Stimulated activated CD8-positive, alpha-beta memory T cell treated with anti-CD3 and anti-CD28 coated beads, Interleukin-15, amount 100 ng/mL, for 4 hours (primary cell): ENCODE results near the gene KRT35.

Experiments used
- DNase-seq, 2 donors: peaks; one replicate each; pipeline ENCODE4 v3.0.0-alpha.2; 2020; ENCODE audit warnings: low read depth in 2 of 2

Gene KRT35

DNA sequence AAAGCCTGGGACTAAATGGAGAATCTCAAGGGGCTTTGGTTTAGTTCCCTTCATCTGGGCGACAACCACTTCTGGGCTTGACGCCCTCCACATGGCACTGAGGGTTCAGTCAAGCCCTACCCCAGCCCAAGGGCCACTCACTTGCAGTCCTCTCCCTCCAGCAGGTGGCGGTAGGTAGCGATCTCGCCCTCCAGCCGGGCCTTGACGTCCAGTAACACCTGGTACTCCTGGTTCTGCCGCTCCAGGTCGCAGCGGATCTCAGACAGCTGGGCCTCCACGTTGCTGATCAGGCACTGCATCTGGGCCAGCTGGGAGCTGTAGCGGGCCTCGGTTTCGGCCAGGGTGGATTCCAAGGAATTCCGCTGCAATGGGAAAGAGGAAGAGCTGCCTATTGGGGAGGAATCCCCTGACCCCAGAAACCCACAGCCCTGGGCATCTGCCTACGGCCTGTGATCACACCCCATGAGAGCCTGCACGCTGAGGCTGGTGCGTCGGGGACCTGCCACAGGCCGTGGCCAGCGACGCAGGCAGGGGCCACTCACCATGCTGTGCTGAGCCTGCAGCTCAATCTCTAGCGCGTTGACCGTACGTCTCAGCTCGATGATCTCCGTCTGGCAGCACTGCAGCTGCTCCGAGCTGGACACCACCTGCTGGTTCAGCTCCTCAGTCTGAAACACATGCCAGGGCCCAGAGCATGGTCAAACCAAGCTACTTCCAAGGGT is 6.0 kb upstream of the KRT35 start:
- no peak for DNase-seq

DNA sequence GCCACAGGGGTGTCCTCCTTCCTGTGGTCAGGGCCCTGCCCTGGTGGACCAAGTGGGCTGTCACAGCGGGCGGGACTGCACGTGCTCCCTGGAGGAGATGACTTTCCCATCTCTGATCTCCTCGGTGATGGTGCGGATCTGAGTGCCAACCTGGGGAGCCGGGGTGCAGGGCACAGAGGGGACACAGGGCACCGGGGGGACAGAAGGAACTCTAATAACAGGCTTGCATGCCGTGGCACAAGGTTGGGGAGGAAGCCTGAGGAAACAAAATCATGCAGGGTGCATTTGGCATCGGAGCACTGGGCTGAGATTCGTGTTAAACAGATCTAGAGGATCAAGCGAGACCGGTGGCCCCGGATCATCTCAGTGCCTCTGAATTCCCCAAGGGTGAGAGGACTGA is 5.4 kb upstream of the KRT35 start:
- DNase-seq, result no peak

DNA sequence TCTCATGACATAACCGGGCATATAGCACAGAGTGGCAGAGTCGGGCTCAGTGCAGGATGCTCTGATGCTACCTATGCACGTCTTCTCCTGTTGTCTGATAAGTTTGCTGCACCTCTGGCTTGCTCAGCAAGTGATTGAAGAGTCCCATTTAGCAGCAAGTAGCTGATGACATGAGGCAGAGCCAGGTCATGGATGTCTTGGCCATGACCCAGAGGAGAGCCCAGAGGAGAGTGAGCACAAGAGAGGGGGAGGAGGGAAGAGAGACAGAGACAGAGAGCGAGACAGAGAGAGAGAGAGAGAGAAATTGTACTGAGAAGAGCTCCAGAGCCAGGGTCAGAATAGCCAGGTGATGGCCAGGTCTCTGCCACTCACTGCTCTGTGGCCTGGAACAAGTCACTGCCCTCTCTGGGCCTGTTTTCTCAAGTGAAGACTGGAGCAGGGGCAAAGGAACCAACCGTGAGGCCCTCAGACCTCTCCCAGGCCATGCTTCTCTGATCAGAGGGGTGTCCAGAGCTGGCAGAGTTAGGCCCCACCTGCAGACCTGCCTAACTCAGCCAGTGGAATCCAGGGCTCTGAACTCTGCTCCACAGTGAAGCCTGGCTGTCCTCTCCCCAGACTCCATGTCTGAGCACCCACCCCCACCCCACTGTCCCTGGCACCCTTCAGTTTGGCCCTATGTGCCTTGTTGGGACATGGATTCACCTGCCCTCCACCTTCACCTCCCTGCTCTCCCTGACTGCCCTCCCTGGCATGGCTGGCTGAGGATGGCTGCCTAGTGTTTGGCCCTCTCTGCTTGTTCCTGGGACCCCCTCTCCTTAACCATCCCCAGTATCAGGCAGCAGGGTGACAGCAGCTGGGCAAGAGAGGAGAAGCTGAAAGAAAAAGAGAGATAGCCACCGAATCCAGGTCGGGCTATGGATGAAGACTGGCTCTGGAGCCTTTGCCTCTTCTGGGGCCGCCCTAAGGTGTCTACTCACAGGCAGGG is 4.3 kb upstream of the KRT35 start:
- DNase-seq, result no peak

DNA sequence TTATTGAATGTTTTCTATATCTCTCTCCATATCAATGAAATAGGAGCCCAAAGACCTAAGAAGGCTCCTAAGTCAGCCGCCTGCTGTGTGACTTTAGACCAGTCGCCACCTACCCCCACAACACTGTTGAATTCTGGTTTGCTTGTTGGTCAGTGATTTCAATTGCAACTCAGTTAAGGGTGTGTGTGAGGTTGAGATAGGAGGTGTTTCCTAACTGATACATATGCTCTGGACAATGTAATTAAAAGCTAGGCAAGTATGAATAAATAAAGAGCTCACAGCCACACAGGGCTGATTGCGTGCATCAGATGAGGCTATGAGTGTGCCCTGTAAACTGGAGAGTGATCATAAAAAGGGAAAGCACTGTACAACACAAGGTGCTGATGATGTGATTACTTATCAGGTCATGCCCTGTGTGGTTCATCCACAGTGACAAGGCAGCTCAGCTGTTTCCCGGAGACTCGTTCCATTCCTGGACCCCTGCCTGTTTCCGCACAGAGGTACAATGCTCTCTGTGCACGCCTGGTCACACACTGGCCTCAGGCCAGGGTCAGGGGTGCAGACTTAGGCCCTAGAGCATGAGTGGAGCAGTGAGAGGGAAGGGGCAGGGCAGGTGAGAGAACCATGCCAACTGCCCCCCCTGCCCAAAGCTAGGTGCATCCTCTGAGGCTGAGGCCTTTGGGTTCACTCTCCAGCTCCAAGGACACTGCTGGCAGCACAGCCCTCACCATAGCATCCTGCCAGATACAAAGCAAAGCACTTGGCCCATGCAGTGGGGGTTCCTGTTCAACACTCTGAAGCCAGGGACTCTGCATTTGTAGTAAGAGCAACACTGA is 3.3 kb upstream of the KRT35 start:
- DNase-seq, result no peak

DNA sequence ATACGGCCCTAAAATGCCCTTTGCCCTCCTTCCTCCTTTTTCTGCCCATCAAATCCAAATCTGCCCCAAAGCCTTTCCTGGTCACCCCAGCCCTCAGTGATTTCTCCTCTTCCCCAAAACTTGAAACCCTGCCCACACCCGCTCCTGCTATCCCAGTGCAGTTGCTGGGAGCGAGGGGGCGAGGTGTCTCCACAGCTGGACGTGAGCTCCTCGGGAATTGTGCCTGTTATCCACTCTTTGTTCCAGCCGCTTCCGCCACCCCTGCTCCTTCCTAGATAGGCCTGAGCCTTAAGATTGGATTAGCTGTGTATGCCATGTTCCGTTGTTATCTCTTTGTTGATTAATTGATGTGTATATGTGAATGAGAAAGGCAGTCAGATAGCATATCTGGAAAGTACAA is 2.6 kb upstream of the KRT35 start:
- DNase-seq, result no peak

DNA sequence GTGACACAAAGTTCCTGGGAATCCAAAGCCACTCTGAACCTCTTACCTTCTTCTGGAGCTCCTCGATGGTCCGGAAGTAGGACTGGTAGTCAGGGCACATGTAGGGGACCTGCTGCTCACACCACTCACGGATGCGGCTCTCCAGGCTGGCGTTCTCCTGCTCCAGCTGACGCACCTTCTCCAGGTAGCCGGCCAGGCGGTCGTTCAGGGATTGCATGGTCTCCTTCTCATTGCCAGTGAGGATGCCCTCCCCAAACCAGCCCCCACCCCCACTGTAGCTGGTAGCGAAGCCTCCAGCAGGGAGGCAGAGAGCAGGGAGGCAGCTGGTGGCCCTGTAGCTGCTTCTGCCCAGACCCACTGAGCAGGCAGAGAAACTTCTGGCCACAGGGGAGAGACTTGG is 370 bp downstream of the KRT35 start:
- no peak for DNase-seq

DNA sequence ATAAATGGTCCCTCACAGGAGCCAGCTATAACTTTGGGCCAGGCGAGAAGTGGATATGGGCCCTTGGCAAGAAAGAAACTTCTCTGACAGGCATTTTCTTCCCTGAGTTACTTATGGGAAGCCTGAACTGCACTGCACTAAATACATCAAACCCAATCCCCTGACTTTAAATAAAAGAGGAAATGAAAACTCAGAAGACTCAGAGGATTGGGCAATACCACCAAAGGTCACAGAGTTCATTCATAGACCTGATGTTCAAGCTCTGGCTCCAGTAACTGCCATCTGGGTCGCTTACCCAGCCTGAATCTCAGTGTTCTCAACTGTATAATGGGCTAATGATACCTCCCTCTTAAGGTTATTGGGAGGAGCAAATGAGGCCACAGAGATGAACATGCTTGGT is 815 bp downstream of the KRT35 start:
- no peak for DNase-seq

DNA sequence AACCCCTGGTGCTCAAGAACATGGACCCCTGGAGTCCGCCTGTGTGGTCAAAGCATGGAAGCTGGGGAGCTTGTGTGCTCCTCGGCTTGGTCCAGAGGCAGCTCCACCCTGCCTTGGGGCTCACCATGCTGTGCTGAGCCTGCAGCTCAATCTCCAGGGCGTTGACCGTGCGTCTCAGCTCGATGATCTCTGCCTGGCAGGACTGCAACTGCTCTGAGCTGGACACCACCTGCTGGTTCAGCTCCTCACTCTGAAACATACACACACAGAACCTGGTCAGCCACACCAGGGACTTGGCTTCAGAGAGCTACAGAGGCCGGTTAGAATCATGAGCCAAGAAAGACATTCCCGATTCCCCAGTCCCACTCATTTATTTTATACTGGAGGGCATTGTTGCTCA is 2.7 kb downstream of the KRT35 start:
- DNase-seq, result no peak

DNA sequence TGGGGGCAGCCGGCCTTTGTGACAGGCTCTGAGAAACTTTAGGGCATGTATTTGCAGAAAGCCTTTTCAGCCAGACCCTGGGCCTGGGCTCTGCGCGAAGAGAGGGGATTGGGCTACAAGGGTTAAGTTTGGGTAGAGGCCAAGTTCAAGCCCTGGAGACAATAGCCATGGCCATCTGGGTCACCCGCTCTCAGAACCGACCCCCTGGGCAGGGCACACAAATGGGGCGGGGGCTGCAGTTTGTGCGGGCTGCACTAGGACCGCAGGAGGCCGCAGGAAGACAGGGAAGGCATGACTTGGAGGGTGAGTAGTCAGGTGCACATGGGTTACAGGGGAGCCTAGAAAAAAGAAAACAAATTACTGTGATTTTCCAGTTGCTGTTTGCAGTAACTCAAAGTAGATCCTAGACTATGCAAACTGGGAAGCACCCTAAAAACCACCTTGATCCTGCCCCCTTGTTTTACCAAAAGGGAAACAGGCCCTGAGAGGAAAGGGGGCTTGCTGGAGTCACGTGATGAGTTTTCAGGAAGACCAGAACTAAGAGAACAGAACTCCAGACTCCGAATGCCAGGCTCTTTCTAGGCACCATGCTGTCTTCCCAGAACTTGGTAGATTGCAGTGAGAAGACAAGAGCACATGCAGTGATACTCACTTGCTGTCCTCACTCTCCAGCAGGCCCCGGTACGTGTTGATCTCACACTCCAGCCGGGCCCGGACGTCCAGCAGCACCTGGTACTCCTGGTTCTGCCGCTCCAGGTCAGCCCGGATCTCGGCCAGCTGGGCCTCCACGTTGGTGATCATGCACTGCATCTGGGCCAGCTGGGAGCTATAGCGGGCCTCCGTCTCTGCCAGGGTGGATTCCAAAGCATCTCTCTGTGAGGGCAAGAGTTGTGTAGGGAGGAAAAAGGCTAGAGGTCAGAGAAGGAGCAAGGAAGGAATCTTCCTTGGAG is 3.8 kb downstream of the KRT35 start:
- no peak for DNase-seq

DNA sequence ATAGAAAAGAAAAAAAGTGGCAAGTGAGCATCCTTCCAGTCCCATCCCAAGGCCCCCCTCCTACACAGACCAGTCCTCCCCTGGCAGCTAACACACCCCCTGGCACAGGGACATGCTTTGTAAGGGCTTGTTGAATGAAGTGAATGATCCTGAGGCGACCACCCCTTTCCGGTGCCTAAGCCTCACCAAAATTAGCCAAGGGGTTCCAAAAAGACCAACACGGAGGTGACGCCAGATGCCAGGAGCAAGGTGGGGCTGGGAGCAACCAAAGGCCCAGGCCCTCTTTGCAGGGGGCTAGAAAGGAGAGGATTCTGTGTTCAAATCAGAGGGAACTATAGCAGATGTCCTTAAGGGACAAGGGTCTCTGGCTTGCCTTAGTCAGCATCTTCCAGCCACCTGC is 5.5 kb downstream of the KRT35 start:
- DNase-seq, result no peak

DNA sequence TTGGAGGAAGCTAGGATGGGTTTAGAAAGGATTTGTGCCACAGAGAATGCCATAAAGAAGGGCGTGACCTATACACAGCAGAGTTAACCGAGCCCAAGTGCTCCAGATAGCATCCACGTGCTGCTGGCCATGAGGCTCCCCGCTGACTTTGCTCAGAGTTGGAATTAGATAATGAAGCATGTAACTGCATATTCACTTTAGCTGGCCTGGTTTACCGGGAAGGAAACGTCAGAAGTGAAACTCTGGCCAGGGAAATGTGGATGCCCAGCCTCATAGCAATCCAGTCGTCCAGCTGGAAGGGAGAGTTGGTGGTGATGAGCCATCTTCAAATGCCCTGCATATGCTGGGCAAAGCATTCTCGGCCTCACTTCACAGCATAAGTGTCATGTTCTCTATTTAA is 6.1 kb downstream of the KRT35 start:
- DNase-seq, result no peak

DNA sequence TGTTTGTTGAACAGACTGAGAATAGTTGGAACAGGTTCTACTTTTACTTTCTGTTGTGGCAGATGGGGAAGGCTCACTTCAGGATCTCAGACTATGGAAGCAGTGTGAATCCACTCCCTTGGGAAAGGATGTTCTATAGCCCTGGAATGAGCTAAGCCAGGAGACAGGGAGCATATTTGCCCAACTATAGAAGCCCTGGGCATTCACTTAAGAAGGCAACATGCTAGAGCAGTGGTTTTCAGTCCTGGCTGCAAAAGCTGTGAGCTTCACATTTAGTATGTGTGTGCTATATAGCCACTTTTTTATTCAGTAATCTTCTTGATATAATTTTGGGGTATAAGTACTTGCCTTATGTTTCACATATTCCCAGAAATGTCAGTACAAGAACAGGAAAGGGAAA is 12.6 kb downstream of the KRT35 start:
- no peak for DNase-seq

DNA sequence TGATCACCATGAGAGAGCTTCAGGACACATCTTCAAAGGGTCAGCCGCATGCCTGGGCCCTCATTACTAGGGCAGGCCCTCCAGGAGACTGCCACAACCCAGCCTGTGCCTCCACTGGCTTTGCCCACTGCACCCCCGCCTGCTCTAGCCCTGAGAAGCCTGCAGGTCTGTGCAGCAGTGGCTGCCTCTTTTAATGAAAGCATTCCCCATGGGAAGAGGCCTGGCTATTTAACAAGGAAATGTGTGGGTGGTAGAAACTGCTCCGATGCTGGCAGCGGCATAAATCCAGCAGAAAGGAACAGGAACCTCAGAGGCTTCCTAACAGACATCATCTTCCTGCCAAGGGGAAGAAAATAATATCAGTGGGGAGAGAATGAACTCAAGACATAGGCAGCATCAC is 13.4 kb downstream of the KRT35 start:
- DNase-seq, result no peak

DNA sequence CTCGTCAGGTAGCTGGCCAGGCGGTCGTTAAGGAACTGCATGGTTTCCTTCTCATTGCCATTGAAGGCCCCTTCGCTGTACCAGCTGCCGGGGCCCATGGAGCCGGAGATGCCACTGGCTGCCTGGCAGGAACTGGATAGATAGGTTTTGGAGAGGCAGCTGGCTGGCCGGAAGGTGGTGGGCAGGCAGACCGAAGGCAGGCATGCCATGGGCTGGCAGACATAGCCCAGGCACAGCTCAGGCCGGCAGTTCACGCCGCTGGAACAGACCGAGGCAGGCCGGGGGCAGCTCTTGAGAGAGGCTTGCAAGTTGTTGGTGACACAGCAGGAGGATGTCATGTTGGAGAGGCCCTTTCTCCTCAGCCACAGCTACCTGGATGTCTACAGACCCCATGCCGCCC is 14.0 kb downstream of the KRT35 start, which contains the start of gene KRT32:
Gene KRT32, minus strand, starts transcription at position 399 of the 400 bp plus-strand sequence. Its CDS starts 61 bp downstream, at position 338.
- no peak for DNase-seq

DNA sequence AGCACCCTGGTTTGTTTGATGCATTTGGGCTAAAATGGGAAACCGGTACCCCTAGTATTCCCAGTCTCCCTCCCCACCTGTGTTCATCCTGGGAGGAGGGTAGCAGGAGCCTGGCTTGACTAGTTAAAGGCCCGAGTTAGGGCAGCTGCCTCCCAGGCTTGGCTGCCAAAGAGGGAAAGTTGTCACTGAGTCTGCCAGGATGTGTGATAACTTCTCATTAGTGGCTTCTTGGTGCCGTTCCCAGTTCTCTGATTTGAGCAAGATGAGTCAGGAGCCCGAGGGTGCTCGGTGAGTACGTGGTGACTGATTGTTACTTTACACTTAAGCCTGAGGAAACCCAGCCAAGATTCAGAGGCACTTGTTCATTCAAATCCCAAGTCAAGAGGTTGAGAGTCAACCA is 16.3 kb downstream of the KRT35 start:
- no peak for DNase-seq

DNA sequence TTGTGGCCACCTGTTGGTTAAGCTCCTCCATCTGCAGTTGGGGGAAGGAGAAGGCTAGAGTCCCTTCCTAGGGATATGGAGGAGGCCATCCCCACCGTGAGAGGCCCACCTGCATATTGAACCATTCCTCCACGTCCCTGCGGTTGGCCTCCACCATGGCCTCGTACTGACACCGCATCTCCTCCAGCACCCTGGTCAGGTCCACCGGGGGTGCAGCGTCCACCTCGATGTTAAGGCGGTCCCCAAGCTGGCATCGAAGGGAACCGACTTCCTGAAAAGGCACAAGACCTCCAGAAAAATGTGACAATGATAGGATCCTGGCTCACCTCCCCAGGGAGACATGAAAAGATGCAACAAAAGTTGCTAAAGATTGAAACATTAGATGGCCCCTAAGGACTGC is 16.8 kb downstream of the KRT35 start:
- no peak for DNase-seq

DNA sequence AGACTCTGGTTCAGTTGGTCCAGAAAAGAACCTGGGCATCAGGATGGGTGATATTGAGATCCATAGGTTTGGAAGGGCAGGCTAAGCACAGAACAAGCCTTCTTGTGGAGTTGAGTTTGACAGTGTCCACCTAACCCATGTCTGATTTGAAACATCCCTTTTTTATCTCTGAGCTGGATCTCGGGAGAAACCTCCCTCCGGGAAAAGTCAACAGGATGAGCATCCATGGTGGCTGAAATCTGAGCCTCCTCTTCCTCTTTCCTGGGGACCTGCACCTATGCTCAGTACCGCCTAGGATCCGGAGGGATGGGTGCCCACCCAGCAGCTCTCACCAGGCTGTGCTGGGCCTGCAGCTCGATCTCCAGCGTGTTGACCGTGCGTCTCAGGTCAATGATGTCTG is 17.2 kb downstream of the KRT35 start:
- no peak for DNase-seq

DNA sequence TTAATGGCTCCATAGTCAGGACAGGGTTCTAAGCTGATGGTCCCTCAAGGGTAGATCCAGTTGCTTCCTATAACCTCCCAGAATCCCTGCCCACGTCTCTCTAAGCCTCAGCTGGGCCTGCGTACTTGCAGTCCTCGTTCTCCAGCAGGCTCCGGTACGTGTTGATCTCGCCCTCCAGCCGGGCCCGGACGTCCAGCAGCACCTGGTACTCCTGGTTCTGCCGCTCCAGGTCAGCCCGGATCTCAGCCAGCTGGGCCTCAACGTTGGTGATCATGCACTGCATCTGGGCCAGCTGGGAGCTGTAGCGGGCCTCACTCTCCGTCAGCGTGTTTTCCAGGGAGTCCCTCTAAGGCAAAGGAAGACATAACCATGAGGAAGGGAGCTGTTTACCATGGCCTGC is 18.2 kb downstream of the KRT35 start:
- no peak for DNase-seq

DNA sequence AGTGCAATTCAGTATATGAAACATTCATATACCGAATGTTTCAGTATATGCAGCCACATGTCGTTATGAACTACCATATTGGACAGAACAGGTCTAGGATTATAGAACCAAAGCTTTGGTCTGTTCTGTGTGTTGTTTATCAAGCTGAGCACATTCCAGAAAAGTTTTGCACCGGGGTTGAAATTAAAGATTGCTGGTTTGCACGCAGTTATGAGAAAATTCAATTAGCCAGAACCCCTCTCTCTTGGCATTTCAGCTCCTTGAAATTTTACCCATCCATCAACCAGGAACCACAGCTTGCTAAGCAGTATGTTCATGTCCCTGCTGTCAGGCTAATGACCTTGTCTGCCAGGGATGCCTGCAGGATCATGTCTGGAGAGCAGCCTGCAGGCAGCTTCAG is 23.3 kb downstream of the KRT35 start:
- DNase-seq, result no peak

DNA sequence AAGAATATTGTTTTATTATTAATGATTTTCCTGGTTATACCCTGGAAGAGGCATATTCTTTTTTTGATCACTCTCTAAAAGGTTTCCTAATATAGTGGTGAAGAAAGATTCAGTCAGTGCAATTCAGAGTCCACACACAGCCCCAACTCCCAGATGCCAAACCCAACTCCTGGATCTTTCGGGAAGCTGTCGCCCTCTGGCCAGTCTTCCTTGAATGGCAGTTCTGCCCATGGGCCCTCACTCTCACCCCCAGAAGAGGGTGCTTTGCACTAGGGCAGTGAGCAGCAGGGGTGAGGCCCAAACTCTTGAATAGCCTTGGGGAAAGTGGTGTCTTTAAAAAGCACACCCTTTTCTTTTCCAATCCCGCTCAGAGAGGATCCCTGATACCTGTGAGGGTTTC is 24.7 kb downstream of the KRT35 start:
- DNase-seq, result no peak

DNA sequence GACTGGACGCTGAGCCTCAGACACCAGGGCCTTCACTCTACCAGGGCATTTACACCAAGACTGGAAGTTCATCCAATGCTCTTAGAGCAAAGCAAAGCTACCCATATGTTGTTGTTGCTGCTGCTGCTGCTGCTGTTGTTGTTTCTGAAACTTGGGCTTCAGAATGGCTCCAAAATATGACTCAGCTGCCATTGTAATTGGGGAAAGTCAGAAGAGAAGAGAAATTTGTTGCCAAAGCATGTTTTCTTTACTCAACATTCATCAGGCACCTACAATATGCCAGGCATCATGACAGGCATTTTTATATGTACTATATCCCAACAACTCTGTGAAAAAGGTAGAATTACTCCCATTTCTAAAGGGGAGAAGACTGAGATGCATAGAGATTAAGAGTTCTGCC is 25.7 kb downstream of the KRT35 start:
- DNase-seq, result no peak
